Heart right ventricle (tissue), 16 donors: ENCODE data around the gene RAB3IL1. TPM values are rescaled to one million over a fixed set of nuclear protein-coding genes. Genes with fewer than 3 reads are reported as not detected.

Source experiments
- ATAC-seq, 8 donors: fragments of 200-7000 bp; cut with Tn5 transposase; one replicate each; pipeline ENCODE4 v1.9.1; 2020; ENCODE audit warnings: mild to moderate bottlenecking in 8 of 8, moderate library complexity in 8 of 8, moderate number of reproducible peaks in 1 of 8
- DNase-seq, 2 donors: peaks; one replicate each; pipeline ENCODE4 v3.0.0-alpha.2; 2020
- H3K27ac ChIP-seq, 10 donors: fragments of 200-600 bp; sonication (generic) in 2 of 10; one replicate each; pipeline versions ENCODE4 v1.5.0 to v1.8.0; 2020 to 2022; ENCODE audit warnings: mild to moderate bottlenecking in 3 of 10
- H3K27me3 ChIP-seq, 7 donors: fragments of 200-600 bp; one replicate each; pipeline ENCODE4 v1.8.0; 2021 to 2022; ENCODE audit warnings: mild to moderate bottlenecking in 2 of 7
- H3K36me3 ChIP-seq, 9 donors: fragments of 200-600 bp; sonication (generic) in 1 of 9; one replicate each; pipeline versions ENCODE4 v1.5.0 to v1.8.0; 2020 to 2022; ENCODE audit warnings: mild to moderate bottlenecking in 2 of 9
- H3K4me1 ChIP-seq, 9 donors: fragments of 200-600 bp; sonication (generic) in 1 of 9; one replicate each; pipeline versions ENCODE4 v1.5.0 to v1.8.0; 2020 to 2022; ENCODE audit warnings: mild to moderate bottlenecking in 4 of 9
- H3K4me3 ChIP-seq, 10 donors: fragments of 200-600 bp; sonication (generic) in 2 of 10; one replicate each; pipeline versions ENCODE4 v1.5.0 to v1.8.0; 2020 to 2022; ENCODE audit warnings: mild to moderate bottlenecking in 7 of 10, moderate library complexity in 2 of 10
- H3K9me3 ChIP-seq, 11 donors: fragments of 200-600 bp in 10 of 11; sonication (generic) in 2 of 11; one replicate each; pipeline versions ENCODE4 v1.5.0 to v1.8.0; 2013 to 2022; ENCODE audit warnings: mild to moderate bottlenecking in 2 of 11, control low read depth in 1 of 11, moderate library complexity in 1 of 11
- CTCF ChIP-seq, 9 donors: fragments of 200-600 bp; sonication (generic) in 2 of 9; IDR thresholded peaks; one replicate each; pipeline versions ENCODE4 v1.5.0 to v1.8.0; 2021 to 2022; ENCODE audit warnings: antibody characterized with exemption in 9 of 9, mild to moderate bottlenecking in 5 of 9, moderate library complexity in 1 of 9
- WGBS, 2 donors: extraction: QIAGEN DNeasy Blood & Tissue Kit; methylation state at CpG; one replicate each; pipeline ENCODE4 v1.1.7; 2013; ENCODE audit warnings: inconsistent platforms in 1 of 2; 5-methylcytosine and 5-hydroxymethylcytosine counted together
- intact Hi-C, 10 donors: fragments of 100-400 bp; cut with DNase I; formaldehyde crosslinking; loops; one replicate each; pipeline versions ENCODE4 v1.11.1 to v1.14.2; 2022
- polyA plus RNA-seq, 2 donors: library from polyadenylated mRNA; stranded (reverse); fragments of 200-250 nt; gene quantifications; one replicate each; pipeline ENCODE4 v1.2.3, GENCODE V29; 2013
- total RNA-seq, 10 donors: library from RNA; stranded (reverse); fragmentation: NEBNext Ultra II Directional in 3 of 10; extraction: Animal tissue kit (Norgen Biotek cat#: 25700) in 3 of 10; gene quantifications; one replicate each; pipeline versions ENCODE4 v1.2.1 to v1.2.4, GENCODE V29; 2021 to 2023
- donor health status: Arrhythmogenic right ventricular cardiomyopathy.
- donor health status: ischemic (EF 13 %, LVEDD 7.1; RV severe dilation, severe dysfunction).
- donor health status: healthy with polysubstance abuse.
- donor health status: DM: no; HTN: yes; CAD: no.
- donor health status: DM: no; HTN: no; CAD: no.
- donor health status: ischemic (EF 25% LVEDD 6.9; RV normal size, moderate dysfunction).
- donor health status: ischemic (EF 25% LVEDD 5.7; RV mildly dilated, moderate dysfunction).
- donor health status: healthy.
- donor health status: DM: yes; HTN: yes; CAD: no.
- donor health status: Ischemic cardiomyopathy.
- donor health status: ischemic (EF 35%, LVEDD 5.7; RV mildly dilated, moderate dysfunction).
- donor health status: nonischemic (EF 11% LVEDD 7.7; RV severe dilation, severe dysfunction).
- donor health status: DM: yes; HTN: yes; CAD: no.
- donor health status: PGD.
- donor health status: ischemic (EF 29% LVEDD 5.4; RV normal size, mild dysfunction).
- donor health status: nonischemic (EF 23%, LVEDD 6.1; RV moderate dilation, normal function).

Gene RAB3IL1
- total and polyA plus RNA-seq, 12 donors = 3.7 to 11.1 (median 7.5) TPM

GRCh38 chr11:61951484-61952135, 34.2 kb upstream of the RAB3IL1 start:
- DNase-seq (no peak), ATAC-seq (no peak)
- Histone ChIP-seq H3K27ac (no peak overlapping the region), H3K4me3 (no peak overlapping the region), H3K27me3 (no peaks in the 10 kb centered on the region), H3K4me1 (peaks cover 6 to 52% (median 23%) of the 10 kb centered on the region in 9 donors), H3K9me3 (no peaks in the 10 kb centered on the region), H3K36me3 (no peaks in the 10 kb centered on the region)
- WGBS, 2 donors = 92 to 96% methylated on average over 11 of the region's 11 CpGs
- intact Hi-C loops = loop anchor here in 2 of 10 donors (5.0 kb wide), 2 partner anchors 131 to 159 kb away; partner anchors contain the start of genes FEN1 (in 1 of the 2) and TMEM258 (in 1 of the 2)
- TF ChIP-seq CTCF (IDR thresholded peaks at IDR 0.05) = no peak

GRCh38 chr11:61950035-61950547, 32.7 kb upstream of the RAB3IL1 start, which contains the start of gene BEST1:
BEST1 (plus strand) TSS chr11:61950351; CDS start chr11:61951807, 1,456 bp downstream.
- Histone ChIP-seq H3K36me3 (no peaks in the 10 kb centered on the region), H3K27me3 (no peaks in the 10 kb centered on the region), H3K4me3 (no peak within 1 kb of the TSS), H3K9me3 (no peaks in the 10 kb centered on the region), H3K4me1 (peaks cover 1 to 43% (median 13%) of the 10 kb centered on the region in 9 donors), H3K27ac (peak within 1 kb of the TSS in 6 of 10 donors; percentile 13 to 59 (median 44))
- 90 to 94% methylated on average over 8 of the region's 8 CpGs for WGBS, 2 donors
- no peak for TF ChIP-seq CTCF (IDR thresholded peaks at IDR 0.05)
- no peak for DNase-seq
- ATAC-seq = no peak
- intact Hi-C loops = loop anchor here in 2 of 10 donors (5.0 kb wide), 2 partner anchors 132 to 158 kb away; partner anchors contain the start of genes FEN1 (in 1 of the 2) and TMEM258 (in 1 of the 2)

GRCh38 chr11:61949169-61950034, 32.0 kb upstream of the RAB3IL1 start:
- 43 to 46% methylated on average over 9 of the region's 9 CpGs for WGBS, 2 donors
- no peak overlapping the region for H3K4me3 ChIP-seq
- intact Hi-C loops = loop anchor here in 9 of 10 donors (2.0 to 10.0 kb wide), 8 partner anchors 42 to 157 kb away; partner anchors contain the start of genes FEN1 (in 2 of the 9) and TMEM258 (in 2 of the 9)
- no peaks in the 10 kb centered on the region for H3K36me3 ChIP-seq
- H3K4me1 ChIP-seq = peaks cover 0 to 36% (median 9%) of the 10 kb centered on the region in 9 donors
- DNase-seq (peak; percentile 65 to 78), ATAC-seq (peak; percentile 43 to 84 (median 75))
- no peaks in the 10 kb centered on the region for H3K9me3 ChIP-seq
- no peaks in the 10 kb centered on the region for H3K27me3 ChIP-seq
- H3K27ac ChIP-seq = peak overlapping the region in 6 of 10 donors; percentile 13 to 59 (median 44)
- no peak for TF ChIP-seq CTCF (IDR thresholded peaks at IDR 0.05)

GRCh38 chr11:61948505-61948904, 31.1 kb upstream of the RAB3IL1 start:
- WGBS, 2 donors = 83 to 86% methylated on average over 7 of the region's 7 CpGs
- H3K4me1 ChIP-seq = peaks cover 0 to 34% (median 9%) of the 10 kb centered on the region in 9 donors
- ATAC-seq (no peak), DNase-seq (no peak)
- intact Hi-C loops = loop anchor here in 8 of 10 donors (1.0 to 10.0 kb wide), 8 partner anchors 41 to 154 kb away; partner anchors contain the start of genes FEN1 (in 1 of the 8) and TMEM258 (in 1 of the 8)
- H3K4me3 ChIP-seq = no peak overlapping the region
- no peaks in the 10 kb centered on the region for H3K27me3 ChIP-seq
- no peaks in the 10 kb centered on the region for H3K9me3 ChIP-seq
- TF ChIP-seq CTCF (IDR thresholded peaks at IDR 0.05) = no peak
- H3K27ac ChIP-seq = no peak overlapping the region
- H3K36me3 ChIP-seq = no peaks in the 10 kb centered on the region
